ENCODE results near the gene BRDT.

Gene BRDT

GRCh38 chr1:91949356-91949699, at the start of gene BRDT:
BRDT (plus strand) TSS chr1:91949401; CDS start chr1:91962755, 13,354 bp downstream.
- H3K27ac Mint-ChIP-seq = peak within 1 kb of the TSS; percentile 90
- H3K4me3 Mint-ChIP-seq = peak within 1 kb of the TSS; percentile 1
- no peak for DNase-seq
- peaks cover 7% of the 10 kb centered on the region for H3K36me3 Mint-ChIP-seq
- peaks cover 18% of the 10 kb centered on the region for H3K4me1 Mint-ChIP-seq
- CTCF ChIA-PET = no interaction called here
- peaks cover 17% of the 10 kb centered on the region for H3K9me3 Mint-ChIP-seq
- H3K27me3 Mint-ChIP-seq = peaks cover 5% of the 10 kb centered on the region

DNA sequence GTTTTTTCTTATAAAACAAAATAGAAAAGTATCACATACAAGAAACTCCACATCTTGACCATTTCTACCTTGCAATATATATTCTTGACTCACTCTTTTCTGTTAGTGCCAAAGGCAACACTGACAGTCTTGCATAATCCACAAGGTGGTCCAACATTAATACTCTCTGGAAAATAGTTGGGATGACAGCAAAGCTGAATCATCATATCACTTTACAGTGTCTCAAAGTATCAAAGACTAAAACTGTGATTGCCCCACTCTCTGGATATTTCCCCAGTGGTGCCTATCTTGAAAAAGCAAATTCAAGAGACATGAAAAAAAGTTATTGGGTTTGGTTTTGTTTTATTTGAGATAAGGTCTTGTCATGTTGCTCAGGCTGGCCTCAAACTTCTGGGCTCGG, 48.6 kb upstream of the BRDT start:
- CTCF ChIA-PET = interaction anchor here (0.9 kb wide), 1 partner anchor 388 kb away, joined by 3 read pairs; no protein-coding TSS in a partner anchor
- no peak overlapping the region for H3K4me3 Mint-ChIP-seq
- no peaks in the 10 kb centered on the region for H3K9me3 Mint-ChIP-seq
- H3K27ac Mint-ChIP-seq = no peak overlapping the region
- no peaks in the 10 kb centered on the region for H3K36me3 Mint-ChIP-seq
- no peak for DNase-seq
- peaks cover 4% of the 10 kb centered on the region for H3K4me1 Mint-ChIP-seq
- H3K27me3 Mint-ChIP-seq = peaks cover 8% of the 10 kb centered on the region

DNA sequence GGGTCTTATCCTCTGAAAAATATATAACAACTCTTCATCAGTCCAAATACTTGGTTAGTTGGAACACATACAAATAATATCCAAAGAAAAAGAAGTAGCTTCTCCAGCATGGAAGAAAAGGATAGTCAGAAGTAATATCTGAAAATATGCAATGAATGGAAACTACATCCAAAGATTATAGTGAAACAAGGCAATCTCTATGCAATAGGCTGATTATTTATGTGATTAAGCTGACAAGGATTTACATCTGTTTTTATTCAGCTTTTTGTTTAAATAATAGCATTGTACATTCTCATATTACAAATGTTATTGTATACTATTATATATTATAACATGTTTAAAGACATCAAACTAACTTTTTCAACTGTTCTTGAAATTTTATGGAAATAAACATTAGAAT, 48.0 kb upstream of the BRDT start:
- Mint-ChIP-seq H3K27me3 (peaks cover 8% of the 10 kb centered on the region), H3K36me3 (no peaks in the 10 kb centered on the region), H3K27ac (no peak overlapping the region), H3K4me1 (no peaks in the 10 kb centered on the region), H3K9me3 (no peaks in the 10 kb centered on the region), H3K4me3 (no peak overlapping the region)
- no peak for DNase-seq
- CTCF ChIA-PET = no interaction called here

DNA sequence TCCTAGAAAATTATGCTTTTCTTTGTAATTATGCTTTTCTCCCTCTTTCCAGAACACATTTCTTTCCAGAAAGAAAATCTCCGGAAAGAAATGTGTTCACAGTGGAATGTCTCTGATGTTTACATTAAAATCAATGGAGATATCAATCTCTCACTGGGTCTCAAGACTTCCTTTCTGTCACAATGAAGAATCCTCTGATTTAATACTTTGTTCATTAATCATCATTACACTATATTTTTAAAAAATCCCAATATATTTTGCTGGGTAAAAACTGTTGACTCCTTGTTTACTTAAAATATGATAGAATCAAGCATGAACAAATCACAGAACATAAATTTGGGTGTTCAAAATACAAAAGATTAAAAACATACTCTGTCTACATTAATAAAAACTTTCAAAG, 36.9 kb upstream of the BRDT start:
- CTCF ChIA-PET = no interaction called here

GRCh38 chr1:91913018-91913417, 36.2 kb upstream of the BRDT start:
- Mint-ChIP-seq H3K4me3 (no peak overlapping the region), H3K27me3 (peaks cover 12% of the 10 kb centered on the region), H3K4me1 (no peaks in the 10 kb centered on the region), H3K36me3 (no peaks in the 10 kb centered on the region), H3K27ac (no peak overlapping the region), H3K9me3 (no peaks in the 10 kb centered on the region)
- DNase-seq = no peak
- CTCF ChIA-PET = no interaction called here

More for the DNA sequence above, 36.9 kb upstream of the BRDT start:
- no peak for DNase-seq
- no peak overlapping the region for H3K27ac Mint-ChIP-seq
- no peaks in the 10 kb centered on the region for H3K36me3 Mint-ChIP-seq
- no peaks in the 10 kb centered on the region for H3K9me3 Mint-ChIP-seq
- peaks cover 12% of the 10 kb centered on the region for H3K27me3 Mint-ChIP-seq
- no peaks in the 10 kb centered on the region for H3K4me1 Mint-ChIP-seq
- no peak overlapping the region for H3K4me3 Mint-ChIP-seq

DNA sequence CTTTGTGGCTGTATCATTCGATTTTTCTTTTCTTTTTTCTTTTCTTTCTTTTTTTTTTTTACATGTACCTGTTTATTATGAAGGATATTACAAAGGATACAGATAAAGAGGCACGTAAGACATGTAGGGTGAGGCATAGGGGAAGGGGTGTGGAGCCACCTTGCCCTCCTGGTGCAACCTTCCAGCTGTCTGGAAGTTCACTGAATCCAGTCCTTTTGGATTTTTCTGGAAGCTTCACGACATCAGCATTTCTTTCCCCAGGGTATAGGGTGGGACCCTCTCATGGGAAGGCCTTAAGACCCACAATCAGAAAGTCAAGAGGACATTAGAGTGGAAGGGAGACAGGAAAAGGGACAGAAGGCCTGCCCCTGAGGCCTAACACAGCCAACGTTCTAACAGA, 33.2 kb upstream of the BRDT start:
- Mint-ChIP-seq H3K27me3 (peaks cover 8% of the 10 kb centered on the region), H3K4me1 (no peaks in the 10 kb centered on the region), H3K36me3 (no peaks in the 10 kb centered on the region), H3K27ac (no peak overlapping the region), H3K4me3 (no peak overlapping the region), H3K9me3 (no peaks in the 10 kb centered on the region)
- no peak for DNase-seq
- CTCF ChIA-PET = no interaction called here

- H3K4me3 Mint-ChIP-seq = no peak overlapping the region
- no peak for DNase-seq
- H3K36me3 Mint-ChIP-seq = no peaks in the 10 kb centered on the region
- H3K27ac Mint-ChIP-seq = no peak overlapping the region
- no peaks in the 10 kb centered on the region for H3K9me3 Mint-ChIP-seq
- H3K27me3 Mint-ChIP-seq = peaks cover 5% of the 10 kb centered on the region
- H3K4me1 Mint-ChIP-seq = no peaks in the 10 kb centered on the region
- CTCF ChIA-PET = interaction anchor here (0.6 to 1.2 kb wide), 3 partner anchors 14 to 405 kb away, joined by 3 read pairs; no protein-coding TSS in a partner anchor
These were observed 32.3 kb upstream of the BRDT start for GRCh38 chr1:91916811-91917460.

DNA sequence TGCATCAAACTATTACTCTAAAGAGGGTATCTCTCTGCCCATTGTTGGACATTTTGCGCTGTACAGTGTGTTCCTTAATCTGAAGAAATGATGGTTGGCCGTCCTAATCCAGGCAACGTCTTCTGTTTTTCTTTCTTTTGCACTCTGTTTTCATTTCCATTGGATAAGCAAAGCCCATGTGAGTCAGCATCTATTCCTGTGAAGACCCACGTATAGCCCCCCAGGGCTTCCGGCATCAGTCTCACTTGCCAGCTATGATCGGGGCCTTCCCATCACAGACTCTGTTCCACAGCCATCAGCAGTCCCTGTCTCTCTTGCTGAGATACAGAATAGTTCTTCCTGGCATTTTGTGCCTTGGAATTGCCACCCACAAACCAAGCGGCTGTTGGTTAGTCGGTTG, 29.2 kb upstream of the BRDT start:
- H3K36me3 Mint-ChIP-seq = no peaks in the 10 kb centered on the region
- no peak overlapping the region for H3K27ac Mint-ChIP-seq
- CTCF ChIA-PET = no interaction called here

GRCh38 chr1:91924146-91924545, 25.1 kb upstream of the BRDT start:
- Mint-ChIP-seq H3K4me3 (no peak overlapping the region), H3K4me1 (peaks cover 12% of the 10 kb centered on the region), H3K9me3 (no peaks in the 10 kb centered on the region), H3K27me3 (peaks cover 3% of the 10 kb centered on the region), H3K27ac (no peak overlapping the region), H3K36me3 (no peaks in the 10 kb centered on the region)
- CTCF ChIA-PET = interaction anchor here (0.6 to 5.6 kb wide), 2 partner anchors 411 to 641 kb away, joined by 3 to 70 read pairs; no protein-coding TSS in a partner anchor
- DNase-seq = no peak

More for the DNA sequence above, 29.2 kb upstream of the BRDT start:
- no peak for DNase-seq
- H3K4me1 Mint-ChIP-seq = peaks cover 8% of the 10 kb centered on the region
- H3K9me3 Mint-ChIP-seq = no peaks in the 10 kb centered on the region
- peaks cover 3% of the 10 kb centered on the region for H3K27me3 Mint-ChIP-seq
- H3K4me3 Mint-ChIP-seq = no peak overlapping the region

- peaks cover 3% of the 10 kb centered on the region for H3K27me3 Mint-ChIP-seq
- CTCF ChIA-PET = interaction anchor here (1.0 to 5.6 kb wide), 5 partner anchors 27 to 643 kb away, joined by 3 to 70 read pairs (median 4); no protein-coding TSS in a partner anchor
- no peak overlapping the region for H3K27ac Mint-ChIP-seq
- no peak overlapping the region for H3K4me3 Mint-ChIP-seq
- H3K36me3 Mint-ChIP-seq = no peaks in the 10 kb centered on the region
- no peak for DNase-seq
- peaks cover 12% of the 10 kb centered on the region for H3K4me1 Mint-ChIP-seq
- H3K9me3 Mint-ChIP-seq = no peaks in the 10 kb centered on the region
These were observed 23.4 kb upstream of the BRDT start for GRCh38 chr1:91925644-91926435.

DNA sequence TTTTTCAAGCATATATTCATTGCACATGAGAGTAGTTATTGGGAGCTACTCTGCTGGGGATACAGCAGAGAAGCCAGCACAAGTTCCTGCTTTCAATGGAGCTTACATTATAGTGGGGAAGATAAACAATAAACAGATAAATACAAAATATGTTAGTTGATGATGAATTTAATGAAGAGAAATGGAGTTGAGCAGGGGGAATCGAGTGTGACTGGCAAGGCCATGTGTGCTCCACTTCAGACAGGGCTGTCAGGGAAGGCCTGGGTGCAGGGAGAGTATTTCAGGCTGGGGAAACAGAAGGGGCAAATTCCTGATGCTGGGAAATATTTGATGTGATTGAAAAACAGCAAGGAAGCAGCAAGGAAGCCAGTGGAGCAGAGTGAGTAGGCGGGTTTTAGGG, 21.2 kb upstream of the BRDT start:
- Mint-ChIP-seq H3K27me3 (no peaks in the 10 kb centered on the region), H3K4me3 (no peak overlapping the region), H3K4me1 (peaks cover 12% of the 10 kb centered on the region), H3K27ac (no peak overlapping the region), H3K9me3 (no peaks in the 10 kb centered on the region), H3K36me3 (no peaks in the 10 kb centered on the region)
- no peak for DNase-seq
- CTCF ChIA-PET = interaction anchor here (0.7 to 5.6 kb wide), 9 partner anchors 27 to 762 kb away, joined by 3 to 70 read pairs (median 3); no protein-coding TSS in a partner anchor

DNA sequence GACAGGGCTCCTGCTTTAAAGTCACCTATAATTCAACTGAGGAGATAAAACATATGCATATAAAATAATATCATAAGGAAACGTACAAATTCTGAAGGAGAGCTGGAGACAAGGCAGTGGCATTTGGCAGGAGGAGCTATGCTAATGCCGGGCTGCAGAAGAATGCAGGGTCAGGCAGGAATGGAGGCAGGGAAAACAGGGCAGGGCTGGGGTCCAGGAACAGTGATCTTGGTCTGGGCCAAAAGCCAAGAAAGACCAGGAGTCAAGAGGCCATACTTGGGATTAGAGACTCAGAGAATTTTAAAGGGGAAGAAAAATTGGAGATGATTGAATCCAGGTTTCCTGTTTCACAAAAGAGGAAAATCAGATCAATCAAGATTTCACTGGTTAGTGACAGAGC, 20.0 kb upstream of the BRDT start:
- Mint-ChIP-seq H3K4me3 (no peak overlapping the region), H3K27me3 (no peaks in the 10 kb centered on the region), H3K4me1 (peaks cover 5% of the 10 kb centered on the region), H3K36me3 (no peaks in the 10 kb centered on the region), H3K9me3 (no peaks in the 10 kb centered on the region), H3K27ac (no peak overlapping the region)
- DNase-seq = no peak
- CTCF ChIA-PET = interaction anchor here (0.6 to 5.6 kb wide), 6 partner anchors 43 to 667 kb away, joined by 3 to 70 read pairs (median 6); partner anchors contain the start of gene TGFBR3

DNA sequence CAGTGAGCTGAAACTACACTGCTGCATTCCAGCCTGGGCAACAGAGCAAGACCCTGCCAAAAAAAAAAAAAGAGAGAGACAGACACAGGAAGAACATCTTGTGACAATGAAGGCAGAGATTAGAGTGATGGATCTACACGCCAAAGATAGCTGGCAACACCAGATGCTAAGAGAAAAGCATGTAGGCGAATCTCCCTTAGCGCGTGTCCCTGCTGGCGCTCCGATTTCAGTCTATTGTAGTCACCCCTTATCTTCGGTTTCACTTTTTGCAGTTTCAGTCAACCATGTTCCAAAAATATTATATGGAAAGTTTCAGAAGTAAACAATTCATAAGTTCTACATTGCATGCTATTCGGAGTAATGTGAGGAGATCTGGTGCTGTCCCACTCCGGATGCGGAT, 11.6 kb upstream of the BRDT start:
- CTCF ChIA-PET = no interaction called here
- H3K27me3 Mint-ChIP-seq = peaks cover 8% of the 10 kb centered on the region
- H3K4me3 Mint-ChIP-seq = no peak overlapping the region
- DNase-seq = no peak
- no peaks in the 10 kb centered on the region for H3K4me1 Mint-ChIP-seq
- H3K9me3 Mint-ChIP-seq = peaks cover 3% of the 10 kb centered on the region
- no peak overlapping the region for H3K27ac Mint-ChIP-seq
- no peaks in the 10 kb centered on the region for H3K36me3 Mint-ChIP-seq

- no peak for DNase-seq
- Mint-ChIP-seq H3K9me3 (peaks cover 3% of the 10 kb centered on the region), H3K4me1 (no peaks in the 10 kb centered on the region), H3K27ac (no peak overlapping the region), H3K27me3 (peaks cover 8% of the 10 kb centered on the region), H3K36me3 (no peaks in the 10 kb centered on the region), H3K4me3 (no peak overlapping the region)
- CTCF ChIA-PET = interaction anchor here (0.6 kb wide), 1 partner anchor 846 kb away, joined by 4 read pairs; no protein-coding TSS in a partner anchor
These were observed 8.7 kb upstream of the BRDT start for GRCh38 chr1:91940496-91940895.

- DNase-seq = no peak
- CTCF ChIA-PET = no interaction called here
- peaks cover 14% of the 10 kb centered on the region for H3K9me3 Mint-ChIP-seq
These were observed 5.1 kb upstream of the BRDT start for GRCh38 chr1:91944087-91944486.

More at GRCh38 chr1:91944087-91944486, 5.1 kb upstream of the BRDT start:
- Mint-ChIP-seq H3K36me3 (peaks cover 5% of the 10 kb centered on the region), H3K4me3 (no peak overlapping the region), H3K27me3 (no peaks in the 10 kb centered on the region), H3K4me1 (peaks cover 17% of the 10 kb centered on the region), H3K27ac (no peak overlapping the region)
